GF-D8 (cell line): Measurements from ENCODE around the gene WDR59.
A peak's percentile ranks its signal among the peaks of the same experiment; 100 is the strongest.
"Not testable (repeated sequence)": the region's sequence is repeated elsewhere in the genome, so short reads cannot be mapped to it uniquely, and the experiment has no call there.

Source experiments
- DNase-seq: peaks from one replicate; lab custom pipeline; 2025; lab: John Stamatoyannopoulos, UW

Gene WDR59

DNA sequence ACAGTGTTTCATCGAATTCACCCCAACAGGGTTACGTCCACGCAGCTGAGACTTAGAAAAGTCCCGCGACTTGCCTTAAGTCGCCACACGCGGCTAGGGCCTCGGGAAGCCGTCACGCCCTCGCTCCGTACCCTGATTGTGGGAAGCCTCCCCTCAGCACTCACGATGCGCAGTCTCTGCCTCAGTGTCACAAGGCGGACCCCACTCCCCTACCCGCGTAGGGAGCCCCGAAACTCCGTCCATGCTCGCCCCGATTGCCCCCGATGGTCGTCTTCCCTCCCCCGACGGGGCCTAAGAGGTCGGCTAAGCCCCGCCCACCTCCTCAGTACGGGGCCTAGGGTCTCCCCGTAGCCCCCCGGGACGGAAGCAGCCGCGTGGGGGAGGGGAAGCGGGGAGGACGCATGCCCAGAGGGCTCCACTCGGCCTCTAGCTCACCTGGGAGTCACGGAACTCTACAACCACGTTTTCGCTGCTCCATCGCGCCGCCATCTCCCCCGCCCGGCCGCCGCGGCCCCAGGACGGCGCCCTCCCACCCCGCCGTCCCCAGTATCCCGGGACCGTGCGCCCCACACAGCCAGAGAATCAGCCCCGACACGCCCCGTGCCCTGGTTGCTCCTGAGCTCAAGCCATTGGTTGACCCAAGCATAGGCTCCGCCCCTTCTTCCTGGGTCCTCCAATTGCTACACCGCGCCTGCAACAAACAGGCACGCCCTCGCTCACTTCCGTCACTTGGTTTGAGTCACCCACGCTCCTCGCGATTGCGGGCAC, at the start of gene WDR59:
TSS of gene WDR59 (minus strand) at position 595 of the 768 bp plus-strand sequence. CDS start at position 489, 106 bp downstream.
- DNase-seq = peak; percentile 96

GRCh38 chr16:75032655-75033054, 47.7 kb upstream of the WDR59 start:
- DNase-seq = no peak

- DNase-seq = no peak
Measured at GRCh38 chr16:75029854-75030253, 44.9 kb upstream of the WDR59 start.

- DNase-seq = no peak
Measured at GRCh38 chr16:75028544-75029135, 43.7 kb upstream of the WDR59 start.

- DNase-seq = no peak
Measured at GRCh38 chr16:75027520-75028300, 42.8 kb upstream of the WDR59 start.

DNA sequence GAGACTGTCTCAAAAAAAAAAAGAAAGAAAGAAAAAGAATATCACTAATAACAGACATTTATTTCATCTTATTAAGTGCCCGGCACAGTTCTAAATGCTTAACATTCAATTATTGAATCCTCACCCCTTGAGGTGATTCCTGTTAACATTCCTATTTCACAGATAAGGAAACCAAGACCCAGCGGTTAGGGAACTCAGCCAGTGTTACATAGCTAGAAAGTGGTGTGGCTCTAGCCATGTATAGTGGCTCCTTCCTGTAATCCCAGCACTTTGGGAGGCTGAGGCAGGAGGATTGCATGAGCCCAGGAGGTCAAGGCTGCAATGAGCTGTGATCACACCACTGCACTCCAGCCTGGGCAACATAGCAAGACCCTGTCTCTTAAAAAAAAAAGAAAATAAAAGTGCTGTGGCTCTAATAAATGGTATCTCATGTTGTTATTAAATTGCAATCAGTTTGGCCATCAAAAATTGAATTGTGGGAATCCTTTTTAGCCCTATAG, 42.0 kb upstream of the WDR59 start:
- DNase-seq = no peak

GRCh38 chr16:75026239-75026891, 41.4 kb upstream of the WDR59 start:
- not testable (repeated sequence) for DNase-seq

DNA sequence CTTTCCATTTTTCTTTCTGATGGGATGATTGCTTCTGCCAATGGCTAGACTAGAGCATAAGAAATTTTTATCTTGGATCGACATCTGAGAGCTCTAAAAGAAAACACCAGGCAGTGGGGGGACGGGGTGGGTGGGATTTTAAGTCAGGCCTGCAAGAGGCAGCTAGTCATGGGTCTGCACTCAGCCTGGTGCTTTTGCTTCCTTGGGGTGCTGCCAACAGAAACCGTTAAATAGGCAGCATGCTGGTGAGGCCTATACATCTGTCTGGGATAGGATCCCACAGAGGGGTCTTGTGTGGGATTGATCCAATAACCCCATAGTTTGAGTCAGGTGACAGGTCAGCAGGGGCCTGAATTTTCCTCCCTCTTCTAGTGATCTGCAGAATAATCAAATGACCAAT, 40.8 kb upstream of the WDR59 start:
- no peak for DNase-seq

DNA sequence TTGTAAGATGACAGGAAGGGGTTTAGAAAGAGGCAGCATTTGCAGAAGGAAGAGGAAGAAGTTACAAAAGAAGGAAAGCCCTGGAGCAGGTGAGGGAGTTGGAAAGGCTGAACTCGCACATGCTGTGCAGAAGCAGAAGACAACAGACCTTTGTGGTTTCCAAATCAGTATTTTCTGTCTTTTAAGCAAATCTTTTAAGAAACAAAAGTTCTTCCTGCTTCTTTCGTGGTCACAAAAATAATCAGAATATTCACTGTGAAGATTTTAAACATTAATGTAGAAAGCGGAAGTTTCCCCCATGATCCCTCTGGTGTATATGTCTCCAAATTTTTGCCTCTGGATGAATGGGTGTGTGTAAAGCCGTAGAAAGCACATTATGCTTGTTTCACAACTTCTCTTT, 39.7 kb upstream of the WDR59 start:
- DNase-seq = peak; percentile 94

DNA sequence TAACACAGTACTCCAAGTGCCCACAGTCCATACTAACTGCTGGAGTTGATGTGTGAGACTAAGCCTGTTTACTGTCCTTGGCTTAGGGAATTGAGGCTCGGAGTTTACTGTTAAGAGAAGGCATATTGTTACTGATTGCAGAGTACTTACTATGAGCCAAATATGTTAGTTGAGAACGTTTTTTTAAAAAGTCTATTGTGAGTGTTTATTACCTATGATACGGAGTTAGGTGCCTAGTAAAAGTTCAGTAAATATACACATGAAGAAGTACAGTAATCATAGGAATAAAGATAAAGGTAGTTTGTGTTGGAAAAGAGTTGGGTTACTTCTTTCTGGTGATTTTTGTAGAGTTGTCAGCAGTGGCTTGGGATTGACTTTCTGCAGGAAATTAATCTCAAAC, 39.3 kb upstream of the WDR59 start:
- no peak for DNase-seq

GRCh38 chr16:75023009-75023408, 38.1 kb upstream of the WDR59 start:
- no peak for DNase-seq

- DNase-seq = no peak
Measured at GRCh38 chr16:75022567-75022966, 37.6 kb upstream of the WDR59 start.

DNA sequence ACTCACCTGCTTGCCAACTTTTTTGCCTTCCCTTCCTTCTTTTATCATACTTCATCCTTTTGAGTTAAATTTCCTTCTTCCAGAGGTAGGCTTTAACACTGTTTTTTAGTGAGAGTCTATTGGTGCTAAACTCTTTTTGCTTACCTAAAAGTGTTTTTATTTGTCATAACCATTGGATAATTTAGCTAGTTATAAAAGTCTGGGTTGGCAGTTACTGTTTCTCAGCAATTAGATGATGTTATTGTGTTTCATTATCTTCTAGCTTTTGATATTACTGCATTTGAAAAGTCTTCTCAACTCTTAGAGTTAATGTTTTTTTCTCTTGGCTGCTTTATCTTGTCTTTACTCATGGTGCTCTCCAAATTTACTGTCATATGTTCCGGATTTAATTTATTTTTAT, 36.5 kb upstream of the WDR59 start:
- DNase-seq = no peak

- no peak for DNase-seq
Measured at GRCh38 chr16:75019586-75019985, 34.7 kb upstream of the WDR59 start.

DNA sequence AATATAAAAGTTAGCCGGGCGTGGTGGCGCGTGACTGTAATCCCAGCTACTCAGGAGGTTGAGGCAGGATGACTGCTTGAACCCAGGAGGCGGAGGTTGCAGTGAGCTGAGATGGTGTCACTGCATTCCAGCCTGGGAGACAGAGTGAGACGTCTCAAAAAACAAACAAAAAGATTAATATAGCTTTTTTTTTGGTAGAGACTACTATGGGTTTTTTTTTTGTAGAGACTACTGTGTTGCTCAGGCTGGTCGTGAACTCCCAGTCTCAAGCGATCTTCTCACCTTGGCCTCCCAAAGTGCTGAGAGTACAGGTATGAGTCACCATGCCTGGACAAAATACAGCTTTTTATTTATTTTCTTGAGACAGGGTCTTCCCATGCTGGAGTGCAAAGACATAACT, 34.1 kb upstream of the WDR59 start:
- DNase-seq = no peak

- DNase-seq = no peak
Measured at GRCh38 chr16:75017670-75018525, 33.0 kb upstream of the WDR59 start.

GRCh38 chr16:75016451-75017081, 31.6 kb upstream of the WDR59 start:
- DNase-seq = not testable (repeated sequence)

DNA sequence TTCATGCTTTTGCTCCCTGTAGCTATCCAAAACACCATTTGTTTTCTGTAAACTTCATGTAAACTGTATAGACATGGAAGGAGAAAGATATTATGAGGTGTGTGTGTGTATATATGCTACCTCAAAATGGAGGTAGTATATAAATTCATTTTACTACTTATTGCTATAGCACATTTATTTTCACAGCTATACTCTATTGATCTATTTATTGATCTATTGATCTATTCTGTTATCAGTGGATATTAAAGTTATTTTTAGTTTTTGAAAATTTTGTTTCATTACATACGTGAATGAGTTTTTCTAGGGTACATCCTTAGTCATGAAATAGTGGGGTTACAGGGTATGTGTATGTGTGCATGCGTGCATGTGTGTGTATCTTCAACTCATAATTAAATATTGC, 29.4 kb upstream of the WDR59 start:
- no peak for DNase-seq

- DNase-seq = not testable (repeated sequence)
Measured at GRCh38 chr16:75013123-75013522, 28.2 kb upstream of the WDR59 start.

GRCh38 chr16:75012380-75013081, 27.6 kb upstream of the WDR59 start:
- DNase-seq = peak; percentile 20
